Measurements from ENCODE around the gene ALLC.

The ALLC gene

DNA sequence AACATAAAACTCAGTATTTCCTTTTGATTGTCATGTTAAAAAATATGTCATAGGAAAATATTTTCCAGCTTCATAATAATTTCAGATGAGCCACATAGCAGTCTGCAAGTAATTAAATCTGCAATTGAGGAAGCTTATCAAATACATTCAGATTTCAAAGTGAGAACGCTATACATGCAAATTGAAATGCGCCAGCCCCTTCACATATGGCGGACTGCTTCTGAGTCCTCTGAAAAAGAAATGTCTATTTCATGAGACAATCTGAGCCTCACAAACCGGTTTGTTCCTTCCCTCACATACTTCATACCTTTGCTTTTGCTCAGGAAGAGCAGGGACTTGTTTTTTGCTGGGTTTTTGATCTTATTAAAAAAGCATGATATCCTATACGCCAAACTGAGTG, 43.1 kb downstream of the ALLC start:
- Histone ChIP-seq H3K23ac (ENCODE audit: low read length) (no peak overlapping the region), H4K8ac (ENCODE audit: low read depth, low read length) (no peak overlapping the region), H4K5ac (ENCODE audit: low read length) (no peak overlapping the region), H3K4ac (ENCODE audit: low read depth, low read length) (no peak overlapping the region), H3K79me1 (ENCODE audit: low read length) (no peaks in the 10 kb centered on the region), H2BK120ac (ENCODE audit: low read depth, low read length) (no peak overlapping the region), H2BK15ac (replicated peaks; ENCODE audit: low read depth) (no peak overlapping the region), H2AK5ac (ENCODE audit: low read length) (no peak overlapping the region), H2BK5ac (ENCODE audit: low read length) (no peak overlapping the region), H3K27ac (ENCODE audit: low read depth, low read length) (no peak overlapping the region), H3K79me2 (ENCODE audit: control insufficient read depth, insufficient read depth, low read length) (no peaks in the 10 kb centered on the region), H3K27me3 (ENCODE audit: insufficient read depth, low read length, poor library complexity) (no peaks in the 10 kb centered on the region), H3K18ac (ENCODE audit: low read length) (no peak overlapping the region), H3K36me3 (ENCODE audit: control insufficient read depth, insufficient read depth, low read length) (no peaks in the 10 kb centered on the region), H3K4me3 (ENCODE audit: low read length) (no peak overlapping the region), H3K4me1 (ENCODE audit: control insufficient read depth, low read depth, low read length) (no peaks in the 10 kb centered on the region), H3K4me2 (ENCODE audit: low read length) (no peak overlapping the region), H3K56ac (ENCODE audit: low read length) (no peak overlapping the region), H3K9ac (ENCODE audit: low read length) (no peak overlapping the region)
- WGBS (ENCODE audit: extremely low coverage, insufficient coverage, low lambda C conversion rate): no CpG with 5 or more reads among the region's 5 CpGs
- no peak for DNase-seq

DNA sequence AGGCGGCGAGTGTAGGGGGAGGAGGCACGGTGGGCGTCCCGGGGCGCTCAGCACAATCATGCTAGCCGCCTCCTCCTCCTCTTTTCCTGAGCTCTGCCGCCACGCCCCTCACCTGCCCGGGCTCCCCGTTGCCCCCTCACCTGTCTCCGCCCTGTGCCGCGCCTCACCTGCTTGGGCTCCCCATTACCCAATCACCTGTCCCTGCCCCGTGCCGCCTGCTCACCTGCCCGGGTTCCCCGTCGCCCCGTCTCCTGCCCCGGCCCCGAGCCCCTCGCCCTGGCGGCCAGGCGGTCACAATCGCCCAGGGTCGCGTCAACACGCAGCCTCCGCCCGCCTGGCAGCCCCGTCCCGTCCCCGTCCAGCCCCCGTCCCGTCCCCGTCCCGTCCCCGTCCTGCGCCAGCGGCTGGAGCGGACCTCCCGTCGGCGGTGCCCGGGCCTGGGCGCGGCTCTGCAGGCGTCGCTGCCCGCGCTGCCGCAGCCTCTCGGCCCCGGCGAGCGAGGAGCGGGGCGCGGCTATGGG, 45.3 kb downstream of the ALLC start, which contains the start of gene DCDC2C:
DCDC2C (plus strand) TSS at position 340 of the 521 bp plus-strand sequence; CDS start at position 517, 177 bp downstream.
- no peak within 1 kb of the TSS for H3K18ac ChIP-seq (ENCODE audit: low read length)
- H3K27ac ChIP-seq (ENCODE audit: low read depth, low read length): no peak within 1 kb of the TSS
- WGBS (ENCODE audit: extremely low coverage, insufficient coverage, low lambda C conversion rate): no CpG with 5 or more reads among the region's 60 CpGs
- no peak within 1 kb of the TSS for H3K56ac ChIP-seq (ENCODE audit: low read length)
- no peak within 1 kb of the TSS for H2BK5ac ChIP-seq (ENCODE audit: low read length)
- H2BK120ac ChIP-seq (ENCODE audit: low read depth, low read length): no peak within 1 kb of the TSS
- DNase-seq: no peak
- no peak within 1 kb of the TSS for H3K23ac ChIP-seq (ENCODE audit: low read length)
- no peak within 1 kb of the TSS for H3K4ac ChIP-seq (ENCODE audit: low read depth, low read length)
- H3K27me3 ChIP-seq (ENCODE audit: insufficient read depth, low read length, poor library complexity): no peaks in the 10 kb centered on the region
- H3K79me2 ChIP-seq (ENCODE audit: control insufficient read depth, insufficient read depth, low read length): no peaks in the 10 kb centered on the region
- H3K79me1 ChIP-seq (ENCODE audit: low read length): no peaks in the 10 kb centered on the region
- no peak within 1 kb of the TSS for H2BK15ac ChIP-seq (replicated peaks; ENCODE audit: low read depth)
- no peaks in the 10 kb centered on the region for H3K36me3 ChIP-seq (ENCODE audit: control insufficient read depth, insufficient read depth, low read length)
- no peak within 1 kb of the TSS for H4K8ac ChIP-seq (ENCODE audit: low read depth, low read length)
- H3K4me3 ChIP-seq (ENCODE audit: low read length): no peak within 1 kb of the TSS
- no peaks in the 10 kb centered on the region for H3K4me1 ChIP-seq (ENCODE audit: control insufficient read depth, low read depth, low read length)
- no peak within 1 kb of the TSS for H4K5ac ChIP-seq (ENCODE audit: low read length)
- H3K4me2 ChIP-seq (ENCODE audit: low read length): no peak within 1 kb of the TSS
- H2AK5ac ChIP-seq (ENCODE audit: low read length): no peak within 1 kb of the TSS
- H3K9ac ChIP-seq (ENCODE audit: low read length): no peak within 1 kb of the TSS

- no peak for DNase-seq
- no peak overlapping the region for H2BK5ac ChIP-seq (ENCODE audit: low read length)
- no peaks in the 10 kb centered on the region for H3K79me1 ChIP-seq (ENCODE audit: low read length)
- no peaks in the 10 kb centered on the region for H3K27me3 ChIP-seq (ENCODE audit: insufficient read depth, low read length, poor library complexity)
- no peaks in the 10 kb centered on the region for H3K4me1 ChIP-seq (ENCODE audit: control insufficient read depth, low read depth, low read length)
- H3K4me3 ChIP-seq (ENCODE audit: low read length): no peak overlapping the region
- H2BK15ac ChIP-seq (replicated peaks; ENCODE audit: low read depth): no peak overlapping the region
- no peak overlapping the region for H2BK120ac ChIP-seq (ENCODE audit: low read depth, low read length)
- H3K4me2 ChIP-seq (ENCODE audit: low read length): no peak overlapping the region
- no peak overlapping the region for H3K27ac ChIP-seq (ENCODE audit: low read depth, low read length)
- H3K56ac ChIP-seq (ENCODE audit: low read length): no peak overlapping the region
- no peak overlapping the region for H3K9ac ChIP-seq (ENCODE audit: low read length)
- H3K23ac ChIP-seq (ENCODE audit: low read length): no peak overlapping the region
- H4K5ac ChIP-seq (ENCODE audit: low read length): no peak overlapping the region
- no CpG with 5 or more reads among the region's 73 CpGs for WGBS (ENCODE audit: extremely low coverage, insufficient coverage, low lambda C conversion rate)
- H3K79me2 ChIP-seq (ENCODE audit: control insufficient read depth, insufficient read depth, low read length): no peaks in the 10 kb centered on the region
- no peak overlapping the region for H2AK5ac ChIP-seq (ENCODE audit: low read length)
- H3K36me3 ChIP-seq (ENCODE audit: control insufficient read depth, insufficient read depth, low read length): no peaks in the 10 kb centered on the region
- H4K8ac ChIP-seq (ENCODE audit: low read depth, low read length): no peak overlapping the region
- H3K18ac ChIP-seq (ENCODE audit: low read length): no peak overlapping the region
- H3K4ac ChIP-seq (ENCODE audit: low read depth, low read length): no peak overlapping the region
Observed at GRCh38 chr2:3703757-3704355, 45.9 kb downstream of the ALLC start.

DNA sequence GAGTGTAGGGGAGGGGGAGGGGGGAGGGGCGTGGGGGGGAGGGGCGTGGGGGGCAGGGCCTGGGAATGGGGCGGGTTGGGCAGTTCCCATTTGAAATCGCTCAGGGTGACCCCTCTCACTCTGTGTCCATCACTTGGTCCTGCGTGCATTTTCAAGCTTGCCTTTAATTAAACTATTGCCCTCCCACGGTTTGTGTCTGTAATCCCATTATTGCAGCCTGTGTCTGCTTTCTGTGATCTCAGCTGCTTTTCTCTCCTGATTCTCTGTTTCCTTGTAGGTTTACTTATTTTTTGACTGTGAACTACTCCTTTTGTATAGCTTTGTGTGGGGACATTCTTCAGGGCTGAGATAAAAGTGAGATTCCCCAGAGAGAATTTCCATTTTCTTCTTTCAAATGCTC, 46.7 kb downstream of the ALLC start:
- Histone ChIP-seq H4K8ac (ENCODE audit: low read depth, low read length) (no peak overlapping the region), H3K27me3 (ENCODE audit: insufficient read depth, low read length, poor library complexity) (no peaks in the 10 kb centered on the region), H2BK120ac (ENCODE audit: low read depth, low read length) (no peak overlapping the region), H3K4ac (ENCODE audit: low read depth, low read length) (no peak overlapping the region), H3K4me2 (ENCODE audit: low read length) (no peak overlapping the region), H3K36me3 (ENCODE audit: control insufficient read depth, insufficient read depth, low read length) (no peaks in the 10 kb centered on the region), H3K79me1 (ENCODE audit: low read length) (no peaks in the 10 kb centered on the region), H3K9ac (ENCODE audit: low read length) (no peak overlapping the region), H2AK5ac (ENCODE audit: low read length) (no peak overlapping the region), H3K79me2 (ENCODE audit: control insufficient read depth, insufficient read depth, low read length) (no peaks in the 10 kb centered on the region), H3K56ac (ENCODE audit: low read length) (no peak overlapping the region), H3K27ac (ENCODE audit: low read depth, low read length) (no peak overlapping the region), H4K5ac (ENCODE audit: low read length) (no peak overlapping the region), H2BK15ac (replicated peaks; ENCODE audit: low read depth) (no peak overlapping the region), H3K18ac (ENCODE audit: low read length) (no peak overlapping the region), H3K23ac (ENCODE audit: low read length) (no peak overlapping the region), H2BK5ac (ENCODE audit: low read length) (no peak overlapping the region), H3K4me3 (ENCODE audit: low read length) (no peak overlapping the region), H3K4me1 (ENCODE audit: control insufficient read depth, low read depth, low read length) (no peaks in the 10 kb centered on the region)
- no CpG with 5 or more reads among the region's 6 CpGs for WGBS (ENCODE audit: extremely low coverage, insufficient coverage, low lambda C conversion rate)
- peak; percentile 21 for DNase-seq

- no peak overlapping the region for H3K18ac ChIP-seq (ENCODE audit: low read length)
- no peak overlapping the region for H3K4me3 ChIP-seq (ENCODE audit: low read length)
- H3K27ac ChIP-seq (ENCODE audit: low read depth, low read length): no peak overlapping the region
- H3K4ac ChIP-seq (ENCODE audit: low read depth, low read length): no peak overlapping the region
- H3K4me1 ChIP-seq (ENCODE audit: control insufficient read depth, low read depth, low read length): no peaks in the 10 kb centered on the region
- H2BK15ac ChIP-seq (replicated peaks; ENCODE audit: low read depth): no peak overlapping the region
- H3K36me3 ChIP-seq (ENCODE audit: control insufficient read depth, insufficient read depth, low read length): no peaks in the 10 kb centered on the region
- no peak overlapping the region for H3K56ac ChIP-seq (ENCODE audit: low read length)
- H3K4me2 ChIP-seq (ENCODE audit: low read length): no peak overlapping the region
- no peak overlapping the region for H2AK5ac ChIP-seq (ENCODE audit: low read length)
- H4K8ac ChIP-seq (ENCODE audit: low read depth, low read length): no peak overlapping the region
- H2BK5ac ChIP-seq (ENCODE audit: low read length): no peak overlapping the region
- no peaks in the 10 kb centered on the region for H3K27me3 ChIP-seq (ENCODE audit: insufficient read depth, low read length, poor library complexity)
- DNase-seq: no peak
- H3K23ac ChIP-seq (ENCODE audit: low read length): no peak overlapping the region
- H3K9ac ChIP-seq (ENCODE audit: low read length): no peak overlapping the region
- H2BK120ac ChIP-seq (ENCODE audit: low read depth, low read length): no peak overlapping the region
- no peaks in the 10 kb centered on the region for H3K79me2 ChIP-seq (ENCODE audit: control insufficient read depth, insufficient read depth, low read length)
- WGBS (ENCODE audit: extremely low coverage, insufficient coverage, low lambda C conversion rate): no CpG with 5 or more reads among the region's 2 CpGs
- no peaks in the 10 kb centered on the region for H3K79me1 ChIP-seq (ENCODE audit: low read length)
- H4K5ac ChIP-seq (ENCODE audit: low read length): no peak overlapping the region
Observed at GRCh38 chr2:3705782-3706181, 47.8 kb downstream of the ALLC start.

- DNase-seq: no peak
- Histone ChIP-seq H3K27ac (ENCODE audit: low read depth, low read length) (no peak overlapping the region), H3K4ac (ENCODE audit: low read depth, low read length) (no peak overlapping the region), H3K79me1 (ENCODE audit: low read length) (no peaks in the 10 kb centered on the region), H4K8ac (ENCODE audit: low read depth, low read length) (no peak overlapping the region), H3K4me2 (ENCODE audit: low read length) (no peak overlapping the region), H2BK5ac (ENCODE audit: low read length) (no peak overlapping the region), H3K4me3 (ENCODE audit: low read length) (no peak overlapping the region), H2BK15ac (replicated peaks; ENCODE audit: low read depth) (no peak overlapping the region), H3K18ac (ENCODE audit: low read length) (no peak overlapping the region), H2AK5ac (ENCODE audit: low read length) (no peak overlapping the region), H3K56ac (ENCODE audit: low read length) (no peak overlapping the region), H2BK120ac (ENCODE audit: low read depth, low read length) (no peak overlapping the region), H3K27me3 (ENCODE audit: insufficient read depth, low read length, poor library complexity) (no peaks in the 10 kb centered on the region), H4K5ac (ENCODE audit: low read length) (no peak overlapping the region), H3K23ac (ENCODE audit: low read length) (no peak overlapping the region), H3K4me1 (ENCODE audit: control insufficient read depth, low read depth, low read length) (no peaks in the 10 kb centered on the region), H3K36me3 (ENCODE audit: control insufficient read depth, insufficient read depth, low read length) (no peaks in the 10 kb centered on the region), H3K79me2 (ENCODE audit: control insufficient read depth, insufficient read depth, low read length) (no peaks in the 10 kb centered on the region), H3K9ac (ENCODE audit: low read length) (no peak overlapping the region)
- no CpG with 5 or more reads among the region's 5 CpGs for WGBS (ENCODE audit: extremely low coverage, insufficient coverage, low lambda C conversion rate)
Observed at GRCh38 chr2:3706892-3707291, 48.9 kb downstream of the ALLC start.
